HCT116 (cell line): ENCODE data around the gene ERAL1. TPM values are rescaled to one million over a fixed set of nuclear protein-coding genes. Genes with fewer than 3 reads are reported as not detected.

ENCODE experiments used
- ATAC-seq: fragments of 200-7000 bp; cut with Tn5 transposase; 2 replicates; pipeline ENCODE4 v1.9.1; 2020; ENCODE audit warnings: mild to moderate bottlenecking, moderate library complexity
- BruUV-seq: library from RNA; stranded (reverse); fragments of 400-500 nt; replicated peaks from 2 replicates; lab custom pipeline; 2021; lab: Mats Ljungman, UMichigan
- CTCF ChIA-PET: fragments of 300-600 bp; sonication (Branson Sonifier 250); formaldehyde crosslinking; loops from one replicate; lab custom pipeline; 2021; ENCODE audit warnings: antibody characterized with exemption; lab: Charles Lee
- POLR2A ChIA-PET: fragments of 300-600, 350-600 bp; sonication (Branson Sonifier 250); formaldehyde crosslinking; loops from one replicate; lab custom pipeline; 2021; ENCODE audit warnings: antibody characterized with exemption; lab: Charles Lee
- RAD21 ChIA-PET, 2 experiments: fragments of 300-600 bp; sonication (Branson Sonifier 250); formaldehyde crosslinking; loops; one replicate each; lab custom pipeline; 2023; ENCODE audit warnings: low total read pairs in 2 of 2; ENCODE audit not compliant: uncharacterized antibody in 2 of 2, unreplicated experiment in 2 of 2, low non-redundant PET in 1 of 2; lab: Charles Lee
- DNase-seq: peaks from one replicate; pipeline ENCODE4 v3.0.0-alpha.2; 2010; ENCODE audit warnings: low read depth, low spot score
- H2AFZ ChIP-seq: fragments of 200-600 bp; shearing (Covaris generic), sonication (generic); 2 replicates; pipeline ENCODE4 v1.6.1; 2017; ENCODE audit warnings: low read depth, mixed run types, mixed read lengths, antibody characterized with exemption, low read length; ENCODE audit not compliant: poor library complexity, severe bottlenecking
- H3K27ac ChIP-seq: 2 replicates; pipeline ENCODE4 v1.5.1; 2012; ENCODE audit warnings: low read depth, low read length
- H3K27me3 ChIP-seq: fragments of 200-600 bp; sonication (generic); 2 replicates; pipeline ENCODE4 v1.6.1; 2016; ENCODE audit warnings: mixed run types, low read length, mixed read lengths; ENCODE audit not compliant: insufficient read depth
- H3K36me3 ChIP-seq, 2 experiments: fragments of 200-500 bp in 1 of 2; fragments of 200-600 bp in 1 of 2; sonication (Bioruptor generic) in 1 of 2; sonication (generic) in 1 of 2; 2 replicates each; pipeline versions ENCODE4 v1.5.1 to v1.6.1; 2014 to 2016; ENCODE audit warnings: low read length in 2 of 2, inconsistent platforms in 1 of 2, mixed read lengths in 1 of 2, mixed run types in 1 of 2; ENCODE audit not compliant: insufficient read depth in 2 of 2, control insufficient read depth in 1 of 2
- H3K4me1 ChIP-seq, 2 experiments: fragments of 200-600 bp in 1 of 2; sonication (generic) in 1 of 2; 2 replicates each; pipeline versions ENCODE4 v1.5.1 to v1.6.1; 2012 to 2017; ENCODE audit warnings: low read length in 2 of 2, inconsistent platforms in 1 of 2, mild to moderate bottlenecking in 1 of 2, mixed read lengths in 1 of 2, mixed run types in 1 of 2, moderate library complexity in 1 of 2; ENCODE audit not compliant: insufficient read depth in 2 of 2, control insufficient read depth in 1 of 2
- H3K4me2 ChIP-seq: fragments of 200-600 bp; sonication (generic); 2 replicates; pipeline ENCODE4 v1.6.1; 2017; ENCODE audit warnings: mixed run types, low read length, mixed read lengths
- H3K4me3 ChIP-seq, 2 experiments: fragments of 200-600 bp in 1 of 2; sonication (generic) in 1 of 2; replicated peaks in 1 of 2; 2 replicates each; pipeline ENCODE4 v1.5.1; 2011 to 2016; ENCODE audit warnings: low read length in 2 of 2, control low read depth in 1 of 2, low read depth in 1 of 2, mild to moderate bottlenecking in 1 of 2, mixed read lengths in 1 of 2, mixed run types in 1 of 2
- H3K79me2 ChIP-seq: fragments of 200-600 bp; sonication (generic); 2 replicates; pipeline ENCODE4 v1.6.1; 2017; ENCODE audit warnings: mild to moderate bottlenecking, mixed run types, low read length, moderate library complexity, mixed read lengths; ENCODE audit not compliant: insufficient read depth
- H3K9ac ChIP-seq: fragments of 200-600 bp; sonication (generic); 2 replicates; pipeline ENCODE4 v1.6.1; 2016; ENCODE audit warnings: low read length, mixed read lengths
- H3K9me2 ChIP-seq: fragments of 200-600 bp; sonication (generic), shearing (Covaris generic); 2 replicates; pipeline ENCODE4 v1.6.1; 2017; ENCODE audit warnings: mixed run types, mild to moderate bottlenecking, moderate library complexity; ENCODE audit not compliant: insufficient read depth
- H3K9me3 ChIP-seq, 2 experiments: fragments of 200-500 bp in 1 of 2; fragments of 200-600 bp in 1 of 2; sonication (Bioruptor generic) in 1 of 2; sonication (generic) in 1 of 2; 2 replicates each; pipeline ENCODE4 v1.6.1; 2014 to 2017; ENCODE audit warnings: low read length in 2 of 2, mixed read lengths in 2 of 2, inconsistent platforms in 1 of 2, low read depth in 1 of 2, mild to moderate bottlenecking in 1 of 2, mixed run types in 1 of 2, moderate library complexity in 1 of 2; ENCODE audit not compliant: control insufficient read depth in 1 of 2, insufficient read depth in 1 of 2
- H4K20me1 ChIP-seq: fragments of 200-600 bp; sonication (generic), shearing (Covaris generic); 2 replicates; pipeline ENCODE4 v1.6.1; 2017; ENCODE audit warnings: mixed run types, mild to moderate bottlenecking, moderate library complexity; ENCODE audit not compliant: insufficient read depth
- CEBPB ChIP-seq: IDR thresholded peaks from 2 replicates; pipeline ENCODE4 v1.6.1; 2012; ENCODE audit warnings: low read depth
- CTCF ChIP-seq, 3 experiments: fragments of 200-600 bp in 1 of 3; sonication (generic) in 1 of 3; IDR thresholded peaks in 2 of 3; conservative IDR thresholded peaks in 1 of 3; 2 replicates each; pipeline ENCODE4 v1.5.1; 2012 to 2017; ENCODE audit warnings: low read depth in 2 of 3, low read length in 2 of 3, antibody characterized with exemption in 1 of 3, borderline replicate concordance in 1 of 3, control low read depth in 1 of 3, mild to moderate bottlenecking in 1 of 3, mixed read lengths in 1 of 3, mixed run types in 1 of 3, moderate library complexity in 1 of 3; ENCODE audit not compliant: insufficient read depth in 1 of 3
- FOSL1 ChIP-seq: IDR thresholded peaks from 2 replicates; pipeline ENCODE4 v1.6.1; 2012; ENCODE audit warnings: low read depth
- RAD21 ChIP-seq: IDR thresholded peaks from 2 replicates; pipeline ENCODE4 v1.6.1; 2012; ENCODE audit warnings: low read depth, mild to moderate bottlenecking
- SIN3A ChIP-seq: IDR thresholded peaks from 2 replicates; pipeline ENCODE4 v1.6.1; 2012; ENCODE audit warnings: low read depth
- TCF7L2 ChIP-seq: IDR thresholded peaks from 2 replicates; pipeline ENCODE4 v1.7.0; 2011; ENCODE audit warnings: borderline replicate concordance, inconsistent platforms; ENCODE audit not compliant: insufficient read depth, insufficient read length; ENCODE audit errors: extremely low read depth
- YY1 ChIP-seq: IDR thresholded peaks from 2 replicates; pipeline ENCODE4 v1.6.1; 2011; ENCODE audit warnings: low read length, low read depth, moderate library complexity, mild to moderate bottlenecking; ENCODE audit not compliant: insufficient replicate concordance; ENCODE audit errors: extremely low read depth
- ZNF274 ChIP-seq: fragments of 200-500 bp; sonication (Bioruptor generic); IDR thresholded peaks from 2 replicates; pipeline ENCODE4 v1.6.1; 2014; ENCODE audit warnings: mild to moderate bottlenecking, low read depth, low read length, inconsistent platforms
- intact Hi-C: fragments of 100-400 bp; cut with micrococcal nuclease; formaldehyde crosslinking; loops from 2 replicates; pipeline ENCODE4 v1.10.0; 2022
- total RNA-seq: library from RNA; stranded (reverse); gene quantifications from one replicate; pipeline ENCODE4 v1.2.1, GENCODE V29; 2021; ENCODE audit not compliant: unreplicated experiment
- TF ChIP-seq, protein P1 (sequence below): IDR thresholded peaks from 2 replicates; pipeline ENCODE4 v1.6.1; 2012

The ERAL1 gene
- total RNA-seq, 1 experiment from 2014 or later, result 52.0 TPM

- Histone ChIP-seq H3K79me2 (peaks cover under 1% of the 10 kb centered on the region; the same call in 1 of the 2 replicates), H3K4me1 (peaks cover 4 to 6% of the 10 kb centered on the region in 2 experiments; a peak in 2 of 4 replicates), H2AFZ (no peak overlapping the region), H3K9ac (no peak overlapping the region), H3K4me3 (no peak overlapping the region), H3K4me2 (no peak overlapping the region), H3K27me3 (no peaks in the 10 kb centered on the region), H3K27ac (no peak overlapping the region), H3K9me3 (no peaks in the 10 kb centered on the region), H3K9me2 (no peaks in the 10 kb centered on the region), H3K36me3 (no peaks in the 10 kb centered on the region), H4K20me1 (no peaks in the 10 kb centered on the region)
- ChIA-PET CTCF (no interaction called here), POLR2A (no interaction called here), RAD21 (no interaction called here)
- TF ChIP-seq TCF7L2 (no peak), YY1 (no peak), ZNF274 (no peak), FOSL1 (no peak), SIN3A (no peak), CEBPB (no peak), RAD21 (no peak), CTCF (IDR thresholded peaks at IDR 0.05 in 2 of 3, conservative IDR thresholded peaks at IDR 0.05 in 1 of 3; ENCODE audit: borderline replicate concordance in 1 of 3, insufficient read depth in 1 of 3, low read depth in 2 of 3, low read length in 2 of 3) (no peak)
- TF ChIP-seq, protein P1, sequence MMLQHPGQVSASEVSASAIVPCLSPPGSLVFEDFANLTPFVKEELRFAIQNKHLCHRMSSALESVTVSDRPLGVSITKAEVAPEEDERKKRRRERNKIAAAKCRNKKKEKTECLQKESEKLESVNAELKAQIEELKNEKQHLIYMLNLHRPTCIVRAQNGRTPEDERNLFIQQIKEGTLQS, result no peak
- no peak for DNase-seq
- intact Hi-C loops, result no loop called here
- BruUV-seq, result no TSS peak
- ATAC-seq, result no peak
Observed at GRCh38 chr17:28889996-28890395, 35.2 kb downstream of the ERAL1 start.
